ENCODE data around the gene TRIM22. TPM values are rescaled to one million over a fixed set of nuclear protein-coding genes. Genes with fewer than 3 reads are reported as not detected.

Gene TRIM22
- total and polyA plus RNA-seq, 9 of the 15 experiments (the other 6 are each of a cell fraction or from before 2014, with no cell fraction given), result 0.06 to 1.1 (median 0.18) TPM; not detected in 2

DNA sequence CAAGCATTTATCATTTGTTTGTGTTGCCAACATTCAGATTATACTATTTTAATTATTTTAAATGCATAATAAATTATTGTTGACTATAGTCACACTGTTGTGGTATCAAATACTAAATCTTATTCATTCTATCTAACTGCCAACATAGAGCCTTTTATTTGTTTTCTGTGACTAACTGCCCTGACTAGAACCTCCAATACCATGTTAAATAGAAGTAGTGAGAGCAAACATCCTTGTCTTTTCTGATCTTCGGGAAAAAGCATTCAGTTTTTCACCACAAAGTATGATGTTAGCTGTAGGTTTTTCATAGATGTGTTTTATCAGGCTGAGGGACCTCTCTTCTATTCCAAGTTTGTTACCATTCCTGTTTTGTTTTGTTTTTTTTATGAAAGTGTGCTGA is 49.6 kb upstream of the TRIM22 start:
- WGBS (ENCODE audit: insufficient coverage, low coverage, missing lambda C conversion rate), result 13% methylated on average over 1 of the region's 1 CpG
- no peak overlapping the region for H3K9ac ChIP-seq (ENCODE audit: insufficient read depth in 1 of 2, low read depth in 2 of 2, low read length in 2 of 2)
- TF ChIP-seq NR3C1 (CRISPR knock-in tag; IDR thresholded peaks at IDR 0.05), result no peak
- no peak for TF ChIP-seq CBX3 (IDR thresholded peaks at IDR 0.05; ENCODE audit: borderline replicate concordance in 1 of 2, low read length in 2 of 2)
- no peak for TF ChIP-seq U2AF1 (optimal IDR thresholded peaks at IDR 0.05; ENCODE audit: low read depth, low read length)
- TF ChIP-seq NFYB (IDR thresholded peaks at IDR 0.05; ENCODE audit: extremely low read depth, insufficient read length), result no peak
- TF ChIP-seq NFATC3 (IDR thresholded peaks at IDR 0.05), result no peak
- TF ChIP-seq NR2C2 (CRISPR knock-in tag; IDR thresholded peaks at IDR 0.05), result no peak
- no peak for TF ChIP-seq NR2C2 (tag; IDR thresholded peaks at IDR 0.05)
- TF ChIP-seq, protein P1, sequence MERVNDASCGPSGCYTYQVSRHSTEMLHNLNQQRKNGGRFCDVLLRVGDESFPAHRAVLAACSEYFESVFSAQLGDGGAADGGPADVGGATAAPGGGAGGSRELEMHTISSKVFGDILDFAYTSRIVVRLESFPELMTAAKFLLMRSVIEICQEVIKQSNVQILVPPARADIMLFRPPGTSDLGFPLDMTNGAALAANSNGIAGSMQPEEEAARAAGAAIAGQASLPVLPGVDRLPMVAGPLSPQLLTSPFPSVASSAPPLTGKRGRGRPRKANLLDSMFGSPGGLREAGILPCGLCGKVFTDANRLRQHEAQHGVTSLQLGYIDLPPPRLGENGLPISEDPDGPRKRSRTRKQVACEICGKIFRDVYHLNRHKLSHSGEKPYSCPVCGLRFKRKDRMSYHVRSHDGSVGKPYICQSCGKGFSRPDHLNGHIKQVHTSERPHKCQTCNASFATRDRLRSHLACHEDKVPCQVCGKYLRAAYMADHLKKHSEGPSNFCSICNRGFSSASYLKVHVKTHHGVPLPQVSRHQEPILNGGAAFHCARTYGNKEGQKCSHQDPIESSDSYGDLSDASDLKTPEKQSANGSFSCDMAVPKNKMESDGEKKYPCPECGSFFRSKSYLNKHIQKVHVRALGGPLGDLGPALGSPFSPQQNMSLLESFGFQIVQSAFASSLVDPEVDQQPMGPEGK (CRISPR knock-in tag; IDR thresholded peaks at IDR 0.05; ENCODE audit: borderline replicate concordance), result no peak
- TF ChIP-seq ZNF384 (IDR thresholded peaks at IDR 0.05; ENCODE audit: low read depth, low read length), result no peak
- no peak for TF ChIP-seq ZNF347 (CRISPR knock-in tag; IDR thresholded peaks at IDR 0.05; ENCODE audit: low read depth)
- TF ChIP-seq TAF1 (IDR thresholded peaks at IDR 0.05; ENCODE audit: control insufficient read depth, extremely low read depth, insufficient read depth, low read length, severe bottlenecking), result no peak
- TF ChIP-seq, protein P2, sequence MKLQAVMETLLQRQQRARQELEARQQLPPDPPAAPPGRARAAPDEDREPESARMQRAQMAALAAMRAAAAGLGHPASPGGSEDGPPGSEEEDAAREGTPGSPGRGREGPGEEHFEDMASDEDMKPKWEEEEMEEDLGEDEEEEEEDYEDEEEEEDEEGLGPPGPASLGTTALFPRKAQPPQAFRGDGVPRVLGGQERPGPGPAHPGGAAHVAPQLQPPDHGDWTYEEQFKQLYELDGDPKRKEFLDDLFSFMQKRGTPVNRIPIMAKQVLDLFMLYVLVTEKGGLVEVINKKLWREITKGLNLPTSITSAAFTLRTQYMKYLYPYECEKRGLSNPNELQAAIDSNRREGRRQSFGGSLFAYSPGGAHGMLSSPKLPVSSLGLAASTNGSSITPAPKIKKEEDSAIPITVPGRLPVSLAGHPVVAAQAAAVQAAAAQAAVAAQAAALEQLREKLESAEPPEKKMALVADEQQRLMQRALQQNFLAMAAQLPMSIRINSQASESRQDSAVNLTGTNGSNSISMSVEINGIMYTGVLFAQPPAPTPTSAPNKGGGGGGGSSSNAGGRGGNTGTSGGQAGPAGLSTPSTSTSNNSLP (IDR thresholded peaks at IDR 0.05; ENCODE audit: borderline replicate concordance, low read depth, low read length), result no peak
- no peak for TF ChIP-seq ZNF764 (CRISPR knock-in tag; IDR thresholded peaks at IDR 0.05; ENCODE audit: low read depth)
- no peak for TF ChIP-seq EP300 (IDR thresholded peaks at IDR 0.05; ENCODE audit: low read length)
- TF ChIP-seq HNRNPH1 (optimal IDR thresholded peaks at IDR 0.05; ENCODE audit: low read depth, low read length), result no peak
- TF ChIP-seq BACH1 (tag; IDR thresholded peaks at IDR 0.05), result no peak
- no peak for TF ChIP-seq RBM14 (IDR thresholded peaks at IDR 0.05; ENCODE audit: borderline replicate concordance, insufficient read depth, low read depth, low read length)
- TF ChIP-seq FOSL1 (tag; conservative IDR thresholded peaks at IDR 0.05), result no peak
- no peak for TF ChIP-seq ILF3 (IDR thresholded peaks at IDR 0.05; ENCODE audit: borderline replicate concordance)
- in situ Hi-C loops (cut with MboI), result no loop called here
- ATAC-seq (no peak), DNase-seq (ENCODE audit: extremely low read depth in 1 of 4, low spot score in 3 of 4) (no peak), FAIRE-seq (no peak)
- H3K79me2 ChIP-seq (ENCODE audit: control insufficient read depth, insufficient read depth, low read length), result no peaks in the 10 kb centered on the region
- H3K4me1 ChIP-seq (replicated peaks in 1 of 2; ENCODE audit: control insufficient read depth in 2 of 2, insufficient read depth in 2 of 2, low read length in 2 of 2), result no peaks in the 10 kb centered on the region
- H3K27ac ChIP-seq (ENCODE audit: extremely low read depth, low read depth, low read length), result no peak overlapping the region
- H3K4me3 ChIP-seq, result no peak overlapping the region
- H3K9me1 ChIP-seq (ENCODE audit: control insufficient read depth, insufficient read depth, low read length), result no peaks in the 10 kb centered on the region
- no peak overlapping the region for H2AFZ ChIP-seq (ENCODE audit: low read depth, low read length)
- POLR2A ChIA-PET, result no interaction called here
- H4K20me1 ChIP-seq (replicated peaks; ENCODE audit: control insufficient read depth, insufficient read depth, low read length), result no peaks in the 10 kb centered on the region
- CTCF ChIA-PET (ENCODE audit: low intra/inter-chr PET ratio), result no interaction called here
- H3K4me2 ChIP-seq (ENCODE audit: insufficient read depth, low read length), result no peak overlapping the region
- intact Hi-C loops (cut with micrococcal nuclease), result no loop called here
- no peaks in the 10 kb centered on the region for H3K9me3 ChIP-seq (replicated peaks; ENCODE audit: control insufficient read depth, insufficient read depth, low read depth, low read length)
- BruUV-seq (replicated peaks), result no TSS peak
- no peaks in the 10 kb centered on the region for H3K36me3 ChIP-seq (ENCODE audit: control insufficient read depth, insufficient read depth, low read length)
- H3K27me3 ChIP-seq (ENCODE audit: control insufficient read depth in 2 of 2, insufficient read depth in 2 of 2, low read length in 2 of 2), result no peaks in the 10 kb centered on the region

All from K562 (cell line).